ENCODE measurements around the gene DYNC1I1.

- TF ChIP-seq CTCF (IDR thresholded peaks at IDR 0.05) (no peak), POLR2A (IDR thresholded peaks at IDR 0.05) (no peak)
These were observed 88.7 kb downstream of the DYNC1I1 start for GRCh38 chr7:95861041-95861440.
